Heart left ventricle (tissue), 16 donors: Measurements from ENCODE around the gene SLA2. TPM values are rescaled to one million over a fixed set of nuclear protein-coding genes. Genes with fewer than 3 reads are reported as not detected.
"Not testable (repeated sequence)": the region's sequence is repeated elsewhere in the genome, so short reads cannot be mapped to it uniquely, and the experiment has no call there.

ENCODE experiments used
- ATAC-seq, 4 donors: fragments of 200-7000 bp; cut with Tn5 transposase; one replicate each; pipeline ENCODE4 v1.9.1; 2020 to 2022; ENCODE audit warnings: moderate library complexity in 4 of 4, mild to moderate bottlenecking in 3 of 4, moderate number of reproducible peaks in 1 of 4
- DNase-seq, 5 donors: peaks; one replicate each; pipeline ENCODE4 v3.0.0-alpha.2; 2020
- H3K27ac ChIP-seq, 12 donors: fragments of 200-600 bp; sonication (generic) in 4 of 12; one replicate each; pipeline versions ENCODE4 v1.5.0 to v1.8.0; 2016 to 2022; ENCODE audit warnings: mild to moderate bottlenecking in 2 of 12
- H3K27me3 ChIP-seq, 9 donors: fragments of 200-600 bp; sonication (generic) in 2 of 9; one replicate each; pipeline versions ENCODE4 v1.5.1 to v1.8.0; 2016 to 2022; ENCODE audit warnings: mild to moderate bottlenecking in 3 of 9
- H3K36me3 ChIP-seq, 9 donors: fragments of 200-600 bp; sonication (generic) in 2 of 9; one replicate each; pipeline versions ENCODE4 v1.5.0 to v1.8.0; 2018 to 2022; ENCODE audit warnings: mild to moderate bottlenecking in 2 of 9
- H3K4me1 ChIP-seq, 12 donors: fragments of 200-600 bp; sonication (generic) in 4 of 12; one replicate each; pipeline versions ENCODE4 v1.5.0 to v1.8.0; 2016 to 2022; ENCODE audit warnings: mild to moderate bottlenecking in 3 of 12
- H3K4me3 ChIP-seq, 12 donors: fragments of 200-600 bp; sonication (generic) in 4 of 12; one replicate each; pipeline versions ENCODE4 v1.5.0 to v1.8.0; 2017 to 2022; ENCODE audit warnings: mild to moderate bottlenecking in 9 of 12, moderate library complexity in 4 of 12
- H3K9me3 ChIP-seq, 12 donors: fragments of 200-600 bp; sonication (generic) in 4 of 12; one replicate each; pipeline versions ENCODE4 v1.5.0 to v1.8.0; 2016 to 2022; ENCODE audit warnings: mild to moderate bottlenecking in 1 of 12
- CTCF ChIP-seq, 12 donors: fragments of 200-600 bp; sonication (generic) in 4 of 12; IDR thresholded peaks; one replicate each; pipeline versions ENCODE4 v1.5.0 to v1.8.0; 2018 to 2022; ENCODE audit warnings: antibody characterized with exemption in 12 of 12, mild to moderate bottlenecking in 5 of 12
- POLR2A ChIP-seq, 2 donors: fragments of 450-650 bp; IDR thresholded peaks; one replicate each; pipeline ENCODE4 v1.6.1; 2017; ENCODE audit warnings: antibody characterized with exemption in 2 of 2, mild to moderate bottlenecking in 2 of 2, moderate library complexity in 2 of 2
- WGBS, 4 donors: extraction: QIAGEN DNeasy Blood & Tissue Kit in 2 of 4; methylation state at CpG; one replicate each; pipeline versions ENCODE4 v1.1.5 to v1.1.7; 2013 to 2018; 5-methylcytosine and 5-hydroxymethylcytosine counted together
- intact Hi-C, 10 donors: fragments of 100-400 bp; cut with DNase I; formaldehyde crosslinking; loops; one replicate each; pipeline versions ENCODE4 v1.11.1 to v1.14.2; 2022
- polyA plus RNA-seq, 2 donors: library from polyadenylated mRNA; stranded (reverse); fragments of 200-250 nt; gene quantifications; one replicate each; pipeline ENCODE4 v1.2.3, GENCODE V29; 2013
- total RNA-seq, 9 donors: library from RNA; depleted of rRNA in 2 of 9; stranded (reverse); fragments of >200 nt in 2 of 9; fragmentation: NEBNext Ultra II Directional in 3 of 9; extraction: Animal tissue kit (Norgen Biotek cat#: 25700) in 3 of 9; gene quantifications; one replicate each; pipeline versions ENCODE4 v1.1.0 to v1.2.4, GENCODE V29; 2016 to 2023
- donor health status: ischemic (EF 13 %, LVEDD 7.1; RV severe dilation, severe dysfunction).
- donor health status: healthy with polysubstance abuse.
- donor health status: DM: no; HTN: yes; CAD: no.
- donor health status: DM: no; HTN: no; CAD: no.
- donor health status: ischemic (EF 25% LVEDD 6.9; RV normal size, moderate dysfunction).
- donor health status: ischemic (EF 25% LVEDD 5.7; RV mildly dilated, moderate dysfunction).
- donor health status: healthy.
- donor health status: DM: yes; HTN: yes; CAD: no.
- donor health status: ischemic (EF 35%, LVEDD 5.7; RV mildly dilated, moderate dysfunction).
- donor health status: nonischemic (EF 11% LVEDD 7.7; RV severe dilation, severe dysfunction).
- donor health status: DM: yes; HTN: yes; CAD: no.
- donor health status: PGD.
- donor health status: ischemic (EF 29% LVEDD 5.4; RV normal size, mild dysfunction).
- donor health status: nonischemic (EF 23%, LVEDD 6.1; RV moderate dilation, normal function).

Gene SLA2
- total and polyA plus RNA-seq, 11 donors: 0.14 to 3.0 (median 0.36) TPM

- WGBS, 4 donors: 94 to 97% (median 96%) methylated on average over 7 to 8 of the region's 8 CpGs
- peaks cover 0 to 91% (median 67%) of the 10 kb centered on the region in 9 donors for H3K36me3 ChIP-seq
- H3K9me3 ChIP-seq: no peaks in the 10 kb centered on the region
Measured at GRCh38 chr20:36677422-36677771, 31.4 kb upstream of the SLA2 start.

DNA sequence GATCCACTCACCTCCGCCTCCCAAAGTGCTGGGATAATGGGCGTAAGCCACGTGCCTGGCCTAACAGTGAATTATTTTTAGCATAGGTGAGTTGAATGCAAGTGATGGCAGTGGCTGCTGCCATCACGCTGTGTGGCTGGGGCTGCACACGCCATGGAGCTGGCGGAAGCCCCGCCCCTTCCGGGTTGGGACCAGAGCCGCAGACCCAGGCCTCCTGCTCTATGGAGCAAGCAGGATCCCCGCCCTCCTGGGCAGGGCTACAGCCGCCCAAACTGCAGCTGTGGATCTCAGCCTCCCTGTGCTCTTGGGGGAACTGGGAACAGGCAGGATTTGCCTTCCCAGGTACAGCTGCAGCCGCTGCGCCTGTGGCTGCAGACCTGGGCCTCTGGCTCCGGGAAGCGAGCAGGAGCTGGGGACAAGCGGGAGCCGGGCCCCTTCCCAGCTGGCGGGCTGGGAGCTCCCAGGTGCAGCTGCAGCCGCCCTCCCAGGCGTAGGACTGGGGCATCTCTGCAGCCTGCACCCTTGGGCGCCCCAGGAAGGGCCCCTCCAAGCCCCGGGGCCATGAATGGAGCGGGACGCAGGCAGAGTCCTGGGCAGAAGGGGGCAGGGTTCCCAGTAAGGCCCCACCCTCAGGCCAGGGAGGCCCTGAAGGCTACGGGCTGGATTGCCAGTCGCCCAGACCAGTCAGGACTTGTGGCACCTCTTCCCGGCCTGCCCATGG lies 30.9 kb upstream of the SLA2 start:
- intact Hi-C loops: no loop called here
- H3K27ac ChIP-seq: no peak overlapping the region
- no peak for DNase-seq
- H3K36me3 ChIP-seq: peaks cover 0 to 91% (median 62%) of the 10 kb centered on the region in 9 donors
- H3K9me3 ChIP-seq: no peaks in the 10 kb centered on the region
- H3K4me1 ChIP-seq: no peaks in the 10 kb centered on the region
- H3K4me3 ChIP-seq: no peak overlapping the region
- WGBS, 4 donors: 84 to 94% (median 89%) methylated on average over 15 to 27 of the region's 27 CpGs
- no peaks in the 10 kb centered on the region for H3K27me3 ChIP-seq
- ATAC-seq: peak in 3 of 4 donors; percentile 34 to 45 (median 45)
- no peak for TF ChIP-seq POLR2A (IDR thresholded peaks at IDR 0.05)

More at GRCh38 chr20:36677422-36677771, 31.4 kb upstream of the SLA2 start:
- no peaks in the 10 kb centered on the region for H3K27me3 ChIP-seq
- ATAC-seq (no peak), DNase-seq (no peak)
- TF ChIP-seq CTCF (IDR thresholded peaks at IDR 0.05) (no peak), POLR2A (IDR thresholded peaks at IDR 0.05) (no peak)
- H3K4me1 ChIP-seq: no peaks in the 10 kb centered on the region
- no peak overlapping the region for H3K4me3 ChIP-seq
- no peak overlapping the region for H3K27ac ChIP-seq
- intact Hi-C loops: no loop called here

DNA sequence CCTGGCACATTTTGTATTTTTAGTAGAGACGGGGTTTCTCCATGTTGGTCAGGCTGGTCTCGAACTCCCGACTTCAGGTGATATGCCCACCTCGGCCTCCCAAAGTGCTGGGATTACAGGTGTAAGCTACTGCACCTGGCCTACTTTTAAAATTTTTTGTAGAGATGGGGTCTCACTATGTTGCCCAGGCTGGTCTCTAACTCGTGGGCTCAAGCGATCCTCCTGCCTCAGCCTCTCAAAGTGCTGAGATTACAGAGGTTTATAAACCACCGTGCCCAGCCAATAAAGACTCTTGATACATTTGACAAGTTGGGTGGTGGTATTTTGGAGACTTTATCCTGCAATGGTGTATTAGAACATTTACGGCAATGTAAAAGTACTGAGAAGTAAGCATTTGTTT lies 29.5 kb upstream of the SLA2 start:
- ATAC-seq, H3K27me3 ChIP-seq, H3K9me3 ChIP-seq, H3K4me3 ChIP-seq, intact Hi-C loops, DNase-seq, H3K27ac ChIP-seq, H3K4me1 ChIP-seq: not testable (repeated sequence)
- 94 to 100% (median 97%) methylated on average over 8 of the region's 8 CpGs for WGBS, 4 donors
- peaks cover 0 to 91% (median 55%) of the 10 kb centered on the region in 9 donors for H3K36me3 ChIP-seq

GRCh38 chr20:36672991-36673390 lies 27.0 kb upstream of the SLA2 start:
- TF ChIP-seq POLR2A (IDR thresholded peaks at IDR 0.05) (no peak), CTCF (IDR thresholded peaks at IDR 0.05) (no peak)
- DNase-seq (no peak), ATAC-seq (no peak)
- WGBS, 4 donors: 88 to 100% (median 94%) methylated on average over 4 of the region's 4 CpGs
- no peak overlapping the region for H3K4me3 ChIP-seq
- intact Hi-C loops: no loop called here
- H3K27ac ChIP-seq: no peak overlapping the region
- peaks cover 0 to 90% (median 51%) of the 10 kb centered on the region in 9 donors for H3K36me3 ChIP-seq
- H3K9me3 ChIP-seq: no peaks in the 10 kb centered on the region
- H3K4me1 ChIP-seq: no peaks in the 10 kb centered on the region
- H3K27me3 ChIP-seq: no peaks in the 10 kb centered on the region

GRCh38 chr20:36670665-36671357 lies 24.8 kb upstream of the SLA2 start:
- intact Hi-C loops: no loop called here
- ATAC-seq (no peak), DNase-seq (no peak)
- WGBS, 4 donors: 94 to 95% (median 94%) methylated on average over 3 of the region's 3 CpGs
- TF ChIP-seq CTCF (IDR thresholded peaks at IDR 0.05) (no peak), POLR2A (IDR thresholded peaks at IDR 0.05) (no peak)
- no peaks in the 10 kb centered on the region for H3K9me3 ChIP-seq
- H3K36me3 ChIP-seq: peaks cover 0 to 90% (median 55%) of the 10 kb centered on the region in 9 donors
- no peaks in the 10 kb centered on the region for H3K4me1 ChIP-seq
- no peak overlapping the region for H3K27ac ChIP-seq
- H3K4me3 ChIP-seq: no peak overlapping the region
- H3K27me3 ChIP-seq: no peaks in the 10 kb centered on the region
